GM21447 (cell line): ENCODE data around the gene TTLL5.

Source experiments
- ATAC-seq: cut with Tn5 transposase; IDR thresholded peaks from one replicate; pipeline ENCODE4 v1.9.1; 2021; ENCODE audit not compliant: unreplicated experiment

TTLL5 gene, protein sequence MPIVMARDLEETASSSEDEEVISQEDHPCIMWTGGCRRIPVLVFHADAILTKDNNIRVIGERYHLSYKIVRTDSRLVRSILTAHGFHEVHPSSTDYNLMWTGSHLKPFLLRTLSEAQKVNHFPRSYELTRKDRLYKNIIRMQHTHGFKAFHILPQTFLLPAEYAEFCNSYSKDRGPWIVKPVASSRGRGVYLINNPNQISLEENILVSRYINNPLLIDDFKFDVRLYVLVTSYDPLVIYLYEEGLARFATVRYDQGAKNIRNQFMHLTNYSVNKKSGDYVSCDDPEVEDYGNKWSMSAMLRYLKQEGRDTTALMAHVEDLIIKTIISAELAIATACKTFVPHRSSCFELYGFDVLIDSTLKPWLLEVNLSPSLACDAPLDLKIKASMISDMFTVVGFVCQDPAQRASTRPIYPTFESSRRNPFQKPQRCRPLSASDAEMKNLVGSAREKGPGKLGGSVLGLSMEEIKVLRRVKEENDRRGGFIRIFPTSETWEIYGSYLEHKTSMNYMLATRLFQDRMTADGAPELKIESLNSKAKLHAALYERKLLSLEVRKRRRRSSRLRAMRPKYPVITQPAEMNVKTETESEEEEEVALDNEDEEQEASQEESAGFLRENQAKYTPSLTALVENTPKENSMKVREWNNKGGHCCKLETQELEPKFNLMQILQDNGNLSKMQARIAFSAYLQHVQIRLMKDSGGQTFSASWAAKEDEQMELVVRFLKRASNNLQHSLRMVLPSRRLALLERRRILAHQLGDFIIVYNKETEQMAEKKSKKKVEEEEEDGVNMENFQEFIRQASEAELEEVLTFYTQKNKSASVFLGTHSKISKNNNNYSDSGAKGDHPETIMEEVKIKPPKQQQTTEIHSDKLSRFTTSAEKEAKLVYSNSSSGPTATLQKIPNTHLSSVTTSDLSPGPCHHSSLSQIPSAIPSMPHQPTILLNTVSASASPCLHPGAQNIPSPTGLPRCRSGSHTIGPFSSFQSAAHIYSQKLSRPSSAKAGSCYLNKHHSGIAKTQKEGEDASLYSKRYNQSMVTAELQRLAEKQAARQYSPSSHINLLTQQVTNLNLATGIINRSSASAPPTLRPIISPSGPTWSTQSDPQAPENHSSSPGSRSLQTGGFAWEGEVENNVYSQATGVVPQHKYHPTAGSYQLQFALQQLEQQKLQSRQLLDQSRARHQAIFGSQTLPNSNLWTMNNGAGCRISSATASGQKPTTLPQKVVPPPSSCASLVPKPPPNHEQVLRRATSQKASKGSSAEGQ (N-terminal part only)

DNA sequence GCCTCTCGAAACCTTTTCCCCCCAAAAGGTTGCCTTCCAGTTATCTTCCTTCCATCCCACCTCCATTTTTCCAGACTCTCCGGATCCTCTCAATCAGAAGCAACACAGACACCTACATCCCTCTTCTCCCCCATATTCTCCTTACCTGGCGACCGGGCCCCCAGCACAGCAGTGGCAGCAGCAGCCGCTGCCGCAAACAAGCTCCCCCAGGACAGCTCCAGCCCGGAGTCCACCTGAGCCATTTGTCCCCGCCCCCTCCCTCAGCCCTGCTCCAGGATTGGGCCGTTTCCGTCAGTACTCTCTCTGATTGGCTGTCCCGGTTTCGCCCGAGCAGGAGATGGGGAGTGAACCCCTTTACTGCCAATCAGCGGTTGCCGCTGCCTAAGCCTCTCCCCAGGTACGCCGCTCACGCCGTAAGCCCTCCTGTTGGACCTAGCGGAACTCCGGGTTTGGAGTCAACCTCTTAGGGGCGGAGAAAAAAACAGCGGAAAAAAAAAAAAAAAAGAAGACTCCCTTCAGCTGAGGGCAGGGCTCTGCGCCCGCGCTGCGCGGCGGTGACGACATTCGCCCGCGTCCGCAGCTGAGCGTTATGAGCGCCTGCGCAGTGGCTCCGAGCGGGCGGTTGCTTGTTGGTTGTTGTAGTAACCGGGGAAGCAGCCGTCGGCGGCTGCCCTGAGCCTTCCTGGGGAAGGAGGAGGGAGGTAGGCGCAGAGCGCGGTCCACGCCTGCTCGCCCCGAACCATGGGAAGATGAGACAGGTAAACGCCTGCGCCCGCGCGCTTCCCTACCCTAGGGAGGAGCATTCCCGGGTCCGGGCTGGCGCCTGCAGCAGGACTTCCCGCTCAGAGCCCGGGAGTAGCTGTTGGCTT is at the start of gene TTLL5, which contains the start of gene ERG28:
TTLL5 (plus strand) TSS at position 617 of the 869 bp plus-strand sequence. CDS start 1,904 bp downstream, outside the sequence.
ERG28 (minus strand) TSS at position 247 of the 869 bp plus-strand sequence. CDS start 3,374 bp downstream, outside the sequence.
- ATAC-seq, result peak; percentile 97

DNA sequence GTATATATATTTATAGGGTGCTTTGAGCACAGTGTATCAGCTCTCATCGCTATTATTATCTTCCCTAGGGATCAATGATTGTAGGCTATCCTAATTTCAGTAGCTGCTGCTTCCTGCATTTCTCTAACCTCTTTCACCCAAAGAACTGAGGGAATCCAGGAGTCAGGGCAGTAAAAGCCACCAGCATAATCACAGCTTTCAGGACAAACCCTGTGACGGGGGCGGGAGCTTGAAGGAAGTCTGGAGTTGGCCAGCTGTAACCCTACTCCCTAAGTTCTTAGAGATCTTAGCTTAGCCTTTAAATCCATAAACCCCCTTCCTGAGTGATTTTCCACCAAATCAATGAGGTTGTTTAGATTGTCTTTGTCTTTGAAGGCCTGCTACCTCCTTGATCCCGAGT is 48.9 kb upstream of the TTLL5 start:
- ATAC-seq, result no peak

DNA sequence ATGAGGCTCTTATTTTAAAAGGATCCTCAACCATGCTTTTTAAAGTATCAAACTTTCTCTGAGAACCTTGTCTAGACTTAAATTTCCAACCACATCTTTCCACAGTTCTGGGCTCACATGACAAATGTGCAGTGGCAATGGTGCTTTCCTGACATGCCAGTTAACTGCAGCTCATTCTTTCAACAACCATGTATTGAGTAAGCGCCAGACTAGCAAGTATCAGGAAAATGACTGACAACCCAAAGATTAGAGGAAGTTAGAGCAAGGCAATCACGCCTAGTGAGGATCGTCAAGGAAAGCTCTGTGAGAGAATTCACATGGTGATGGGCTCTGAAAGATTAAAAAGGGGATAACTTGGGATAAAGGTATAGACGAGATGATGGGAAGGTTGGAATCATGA is 46.9 kb upstream of the TTLL5 start:
- no peak for ATAC-seq

DNA sequence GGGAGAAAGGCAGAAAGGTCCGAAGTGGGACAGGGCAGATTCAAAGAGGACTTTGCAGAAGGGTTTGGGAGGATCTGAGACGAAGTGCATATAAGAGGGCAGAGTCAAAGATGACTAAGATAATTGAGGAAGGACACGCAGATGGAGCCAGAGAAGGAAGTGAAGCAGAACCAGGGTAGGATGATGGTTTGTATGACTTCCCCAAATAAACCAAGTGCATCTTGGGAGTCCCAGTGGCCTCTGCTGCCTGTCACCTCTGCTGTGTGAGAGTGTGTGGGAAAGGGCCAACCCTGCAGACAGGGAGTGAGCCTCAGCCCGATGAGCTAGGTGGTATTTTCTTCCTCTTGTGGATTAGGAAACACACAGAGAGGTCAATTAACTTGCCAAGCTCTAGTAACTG is 45.8 kb upstream of the TTLL5 start:
- ATAC-seq, result no peak

DNA sequence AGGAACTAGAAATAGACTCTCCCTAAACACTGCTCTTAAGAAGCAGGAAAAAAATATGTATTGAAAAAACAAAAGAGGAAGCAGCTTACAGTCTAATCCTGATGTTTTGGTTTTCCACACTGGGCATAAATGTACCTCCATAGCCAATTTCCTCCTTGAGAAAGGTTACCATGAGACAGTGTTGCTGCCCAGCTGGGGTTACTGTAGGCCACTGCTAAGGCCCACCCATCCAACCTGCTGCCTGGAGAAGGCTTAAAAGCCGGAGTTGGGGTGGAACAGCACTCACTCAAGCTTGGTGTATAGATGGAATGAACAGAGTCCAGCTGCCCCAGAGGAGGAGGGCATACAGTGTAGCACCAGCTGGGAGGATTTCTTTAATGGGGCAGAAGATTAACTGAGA is 41.5 kb upstream of the TTLL5 start:
- ATAC-seq, result no peak

DNA sequence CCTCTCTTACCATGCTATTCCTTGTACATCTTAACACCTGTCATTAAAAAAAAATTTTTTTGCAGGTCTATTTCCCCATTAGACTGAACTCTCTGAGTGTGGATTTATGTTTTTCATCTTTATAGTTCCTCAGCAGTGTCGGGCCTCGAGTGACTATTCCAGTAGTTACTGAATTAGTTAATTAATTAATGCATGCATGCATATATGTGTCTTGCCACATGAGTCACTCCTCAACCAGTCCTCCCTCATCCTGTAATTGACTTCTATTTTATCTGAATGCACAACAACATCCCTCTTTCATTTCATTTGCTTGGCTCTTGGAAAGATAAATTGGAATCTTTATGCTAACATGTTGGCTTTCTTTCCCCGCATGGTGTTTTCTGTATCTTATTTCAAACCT is 36.0 kb upstream of the TTLL5 start:
- ATAC-seq, result no peak

DNA sequence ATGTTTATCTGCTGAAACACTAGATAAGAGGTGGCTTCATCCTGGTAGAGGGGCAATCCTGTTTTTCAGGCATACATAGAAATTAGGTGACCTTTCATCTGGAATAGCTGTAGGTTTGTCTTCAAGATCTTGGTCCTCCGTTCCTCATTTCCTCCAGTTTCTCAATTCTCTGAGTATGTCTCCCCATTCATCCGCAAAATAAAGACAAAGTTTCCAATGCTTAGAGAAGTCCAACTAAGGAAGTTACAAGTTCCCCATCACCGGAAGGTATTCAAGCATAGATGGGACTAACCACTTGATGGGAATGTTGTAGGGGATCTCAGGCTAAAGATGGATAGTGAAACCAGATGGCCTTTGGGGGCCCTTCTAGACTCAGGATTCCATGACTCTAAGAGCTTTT is 34.6 kb upstream of the TTLL5 start:
- no peak for ATAC-seq

DNA sequence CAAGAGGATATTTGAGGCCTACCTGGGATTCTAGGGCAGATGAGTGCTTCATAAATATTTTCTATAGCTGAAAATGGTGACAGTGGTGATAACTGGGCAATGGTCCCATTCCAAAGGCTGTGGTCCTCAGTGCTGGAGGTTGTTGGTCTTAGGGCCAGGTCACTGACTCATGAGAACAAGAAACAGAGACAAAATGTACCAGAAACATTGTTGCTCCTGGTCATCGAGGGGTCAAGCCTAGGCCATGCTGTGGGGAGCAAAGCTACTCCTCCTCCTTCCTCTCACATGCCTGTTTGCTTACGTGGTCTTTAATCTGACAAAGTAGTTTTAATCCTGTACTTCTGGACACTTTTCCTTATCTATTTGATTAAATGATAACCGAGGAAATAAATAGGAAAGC is 34.2 kb upstream of the TTLL5 start:
- ATAC-seq, result no peak

DNA sequence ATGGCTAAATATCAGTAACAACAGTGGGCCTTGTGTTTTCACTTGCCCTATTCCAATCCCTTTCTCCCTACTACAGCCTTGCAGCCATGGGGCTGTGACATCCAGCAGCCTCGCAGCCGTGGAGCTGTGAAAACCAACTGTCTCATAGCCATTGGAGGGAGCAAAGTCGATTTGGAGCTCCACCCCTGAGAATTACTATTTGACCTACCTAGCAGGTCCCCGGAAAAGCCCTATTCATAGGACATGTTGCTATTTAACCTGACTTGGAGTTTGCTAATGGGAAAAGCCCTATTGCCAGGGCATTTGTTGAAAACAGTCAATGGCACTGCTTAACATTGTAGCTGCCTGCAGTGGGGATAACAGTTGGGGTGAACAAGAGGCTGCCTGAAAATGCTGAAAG is 33.6 kb upstream of the TTLL5 start:
- ATAC-seq, result no peak

DNA sequence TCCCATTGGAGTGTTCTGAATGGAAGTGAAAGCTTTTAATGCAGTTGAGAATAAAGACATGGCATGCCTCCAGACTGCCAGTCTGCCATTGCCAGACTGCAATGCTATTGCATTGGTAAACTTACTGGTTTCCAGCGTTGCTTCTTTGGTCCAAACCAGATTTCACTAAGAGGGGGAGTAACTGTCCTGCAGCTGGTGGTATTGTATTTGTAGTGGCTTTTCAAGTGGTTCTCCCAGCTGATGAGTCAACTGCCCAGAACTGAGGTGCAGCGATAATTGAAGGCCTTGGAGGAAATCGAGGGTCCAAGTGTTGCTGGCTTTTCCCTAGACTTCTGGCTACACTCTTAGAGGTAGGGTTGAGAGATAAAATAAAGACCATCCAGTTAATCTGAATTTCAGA is 32.2 kb upstream of the TTLL5 start:
- no peak for ATAC-seq

DNA sequence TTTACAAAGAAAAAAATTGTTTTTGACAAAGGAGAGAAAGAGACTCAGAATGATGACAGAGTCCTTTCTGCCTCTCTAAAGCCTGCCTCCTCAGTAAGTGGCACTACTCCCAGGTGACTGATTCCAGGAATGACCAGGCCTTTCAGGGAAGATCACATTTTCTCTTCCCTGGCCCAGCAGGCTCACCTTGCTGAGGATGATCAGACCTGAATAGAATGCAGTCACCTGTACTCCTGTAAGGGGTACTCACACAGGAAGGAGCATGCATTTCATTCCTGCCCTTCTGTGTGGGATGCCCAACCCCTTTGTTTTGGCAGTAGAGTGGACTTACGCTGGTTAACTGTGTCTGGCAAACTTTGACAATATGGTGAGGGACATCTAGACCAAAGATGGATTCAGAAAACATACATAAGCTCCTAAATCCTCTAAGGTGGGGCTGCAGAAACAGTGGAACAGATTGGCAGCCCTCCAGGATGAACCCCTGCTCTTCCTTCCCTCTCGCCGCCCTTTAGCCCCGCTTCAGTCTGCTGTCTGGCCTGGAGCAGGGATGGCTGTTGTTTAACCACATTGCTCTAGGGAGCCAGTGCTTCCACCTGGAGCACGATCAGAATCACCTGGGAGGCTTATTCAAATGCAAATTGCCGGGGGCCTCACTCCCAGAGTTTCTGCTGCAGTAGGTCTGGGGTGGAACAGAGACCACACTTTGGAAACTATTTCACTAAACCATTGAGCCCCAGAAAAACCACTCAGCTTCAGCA is 30.2 kb upstream of the TTLL5 start:
- ATAC-seq, result no peak

DNA sequence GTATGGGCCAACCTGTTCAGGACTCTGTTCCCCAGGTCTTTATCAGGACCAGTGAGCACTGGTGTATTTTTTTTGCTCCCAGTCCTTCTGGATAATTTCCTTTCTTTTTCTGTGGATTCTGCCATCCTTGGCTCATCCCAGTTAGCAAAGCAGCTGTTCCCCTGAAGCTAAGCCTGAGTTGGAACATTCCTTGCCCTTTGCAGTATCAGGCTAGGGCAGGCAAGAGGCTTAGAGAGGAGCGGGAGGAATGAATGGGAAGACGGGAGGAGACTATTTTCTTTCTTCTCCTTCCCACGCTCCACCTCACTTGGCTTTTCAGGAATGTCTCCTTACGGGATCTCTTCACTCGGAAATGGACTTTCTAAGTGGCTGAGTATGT is 29.6 kb upstream of the TTLL5 start:
- no peak for ATAC-seq

DNA sequence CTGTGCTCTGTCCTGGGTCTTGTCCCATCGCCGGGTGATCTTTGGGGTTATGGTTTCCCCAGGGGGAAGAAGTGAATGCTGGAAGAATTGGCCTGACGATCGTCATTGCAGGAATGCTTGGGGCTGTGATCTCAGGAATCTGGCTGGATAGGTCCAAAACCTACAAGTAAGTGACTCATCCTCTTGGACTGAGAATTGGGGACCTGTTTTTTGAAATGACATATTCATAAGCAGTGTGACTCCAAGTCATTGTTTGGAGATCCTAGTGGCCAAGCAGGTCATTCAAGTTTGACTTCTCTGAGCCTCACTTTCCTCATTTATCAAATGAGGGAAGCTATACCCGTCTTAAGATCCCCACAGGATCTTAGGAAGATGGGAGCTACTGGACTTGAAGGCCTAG is 26.2 kb upstream of the TTLL5 start:
- ATAC-seq, result no peak

DNA sequence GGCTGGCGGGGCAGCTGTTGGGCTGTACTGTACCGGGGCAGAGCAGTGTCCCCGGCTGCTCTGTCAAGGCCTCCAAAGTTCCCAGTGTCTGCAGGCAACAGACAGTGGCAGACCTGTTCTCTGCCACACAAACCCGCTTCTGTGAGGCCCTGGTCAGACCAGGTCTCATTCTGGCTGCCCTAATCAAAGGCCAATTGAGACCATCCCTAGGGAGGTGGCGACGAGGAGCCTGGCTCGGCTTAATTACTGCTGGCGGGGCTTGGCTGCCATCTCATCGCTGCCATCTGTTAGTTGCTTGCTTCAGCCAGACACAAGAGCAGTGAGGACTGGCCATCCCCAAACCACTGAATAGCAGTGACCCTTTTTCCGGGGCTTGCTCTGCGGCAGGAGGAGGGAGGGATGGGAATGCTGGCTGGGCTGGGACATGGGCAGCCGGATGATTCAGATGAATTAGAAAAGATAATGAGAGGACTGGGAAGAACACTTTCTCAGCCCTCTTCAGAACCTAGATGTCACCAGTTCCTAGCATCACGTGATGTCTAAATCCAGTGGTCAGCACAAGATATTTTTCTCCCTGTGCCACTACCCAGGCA is 24.9 kb upstream of the TTLL5 start:
- no peak for ATAC-seq

DNA sequence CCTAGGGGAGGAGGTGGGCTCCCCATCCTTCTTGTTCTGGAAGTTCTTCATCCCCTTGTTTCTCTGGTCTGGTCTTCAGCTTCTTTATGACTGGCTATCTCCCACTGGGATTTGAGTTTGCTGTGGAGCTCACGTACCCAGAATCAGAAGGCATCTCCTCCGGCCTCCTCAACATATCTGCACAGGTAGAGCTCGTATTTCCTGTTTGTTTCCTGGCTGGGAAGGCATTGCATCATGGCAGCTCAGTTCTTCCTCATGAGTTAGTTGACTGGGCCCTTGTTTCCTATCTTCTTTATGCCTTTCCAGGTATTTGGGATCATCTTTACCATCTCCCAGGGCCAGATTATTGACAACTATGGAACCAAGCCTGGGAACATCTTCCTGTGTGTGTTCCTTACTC is 20.2 kb upstream of the TTLL5 start:
- ATAC-seq, result no peak

DNA sequence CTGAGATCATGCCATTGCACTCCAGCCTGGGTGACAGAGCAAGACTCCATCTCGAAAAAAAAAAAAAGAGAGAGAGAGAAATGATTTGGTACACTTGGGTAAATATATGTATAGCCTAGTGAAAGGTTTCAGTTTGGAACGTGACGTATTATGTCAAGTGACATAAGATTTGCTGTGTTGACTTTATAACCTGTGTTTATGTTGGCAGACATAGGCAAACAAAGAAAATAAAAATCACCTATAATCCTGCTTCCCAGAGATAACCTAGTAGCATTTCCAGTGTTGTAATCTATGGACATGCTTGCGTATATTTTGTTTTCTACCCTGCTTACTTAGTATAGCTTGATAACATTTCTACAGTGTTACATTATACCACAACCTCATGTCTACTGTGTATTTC is 17.1 kb upstream of the TTLL5 start:
- no peak for ATAC-seq

DNA sequence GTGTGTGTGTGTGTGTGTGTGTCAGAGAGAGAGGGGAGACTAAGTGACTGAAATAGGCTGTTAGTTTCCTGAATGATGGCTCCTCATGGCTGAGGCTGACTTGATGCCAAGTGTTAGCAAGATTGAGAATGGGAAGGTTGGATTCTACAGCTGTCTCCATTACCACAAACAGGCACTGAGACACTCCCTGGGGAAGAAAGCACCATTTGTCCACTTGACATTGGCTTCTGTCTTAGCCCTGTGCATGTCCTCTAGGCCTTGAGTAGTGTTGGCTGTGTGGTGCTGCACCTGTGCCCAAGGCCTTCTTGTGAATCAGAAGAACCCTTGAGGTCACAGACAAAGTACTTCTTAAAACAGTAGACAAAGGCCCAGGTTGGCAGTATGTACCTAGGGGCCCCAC is 16.0 kb upstream of the TTLL5 start:
- no peak for ATAC-seq

DNA sequence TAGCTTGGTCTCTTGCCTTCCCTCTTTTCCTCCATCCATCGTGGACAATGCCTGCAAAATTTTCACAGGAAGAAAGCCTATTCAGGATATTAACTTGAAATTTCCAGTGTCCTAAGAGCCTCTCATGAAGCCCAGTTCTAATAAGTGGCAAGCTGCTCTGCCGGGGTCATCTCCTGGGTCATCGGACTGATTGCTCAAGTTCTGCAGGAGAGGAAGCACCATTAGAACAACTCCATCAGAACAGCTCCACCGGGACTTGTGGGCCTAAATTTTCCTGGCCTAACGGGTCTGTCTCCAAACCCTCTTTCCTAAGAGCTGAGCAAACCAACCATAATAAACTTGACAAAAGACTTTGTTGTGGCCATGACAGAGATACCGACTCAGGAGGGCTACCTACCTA is 14.3 kb upstream of the TTLL5 start:
- no peak for ATAC-seq

DNA sequence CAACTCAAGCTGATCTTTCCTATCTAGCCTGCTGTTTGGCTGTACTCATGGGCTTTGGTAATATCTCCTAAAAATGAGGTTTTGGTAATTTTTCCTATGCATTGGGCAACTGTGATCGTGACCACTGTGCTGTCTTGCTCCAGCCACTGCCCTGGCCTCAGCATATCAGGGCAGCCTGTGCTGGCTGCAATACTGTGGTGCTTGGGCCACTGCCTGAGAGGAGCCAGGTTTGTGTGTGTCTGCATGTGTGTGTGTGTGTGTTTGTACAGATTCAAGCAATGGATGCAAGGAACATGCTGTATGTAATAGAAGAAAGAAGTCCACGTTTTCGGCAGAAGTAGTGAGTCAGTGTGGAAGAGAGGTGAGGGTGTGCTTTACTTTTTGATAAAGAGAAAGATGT is 13.4 kb upstream of the TTLL5 start:
- ATAC-seq, result no peak
